ACC112 (cell line): ENCODE measurements around the gene ITGA3.

Experiments
- H2AFZ ChIP-seq: fragments of 200-600 bp; sonication (generic); one replicate; pipeline ENCODE4 v1.6.0; 2017; ENCODE audit warnings: antibody characterized with exemption, low read length; ENCODE audit not compliant: unreplicated experiment
- H3K27ac ChIP-seq: fragments of 200-600 bp; sonication (generic); 2 replicates; pipeline ENCODE4 v1.5.1; 2014; ENCODE audit warnings: low read depth, mild to moderate bottlenecking, antibody characterized with exemption, low read length, moderate library complexity
- H3K27me3 ChIP-seq: fragments of 200-600 bp; sonication (generic); 2 replicates; pipeline ENCODE4 v1.6.1; 2014; ENCODE audit warnings: mild to moderate bottlenecking, antibody characterized with exemption, low read length, moderate library complexity, mixed read lengths; ENCODE audit not compliant: insufficient read depth
- H3K36me3 ChIP-seq: fragments of 200-600 bp; sonication (generic); 2 replicates; pipeline ENCODE4 v1.6.1; 2016; ENCODE audit warnings: mild to moderate bottlenecking, antibody characterized with exemption, low read length, moderate library complexity, mixed read lengths; ENCODE audit not compliant: insufficient read depth
- H3K4me1 ChIP-seq: fragments of 200-600 bp; sonication (generic); one replicate; pipeline ENCODE4 v1.6.1; 2016; ENCODE audit warnings: low read length, mixed read lengths; ENCODE audit not compliant: insufficient read depth, unreplicated experiment, control insufficient read depth
- H3K4me3 ChIP-seq: fragments of 200-600 bp; sonication (generic); 2 replicates; pipeline ENCODE4 v1.5.1; 2014; ENCODE audit warnings: mild to moderate bottlenecking, low read depth, low read length
- H3K79me2 ChIP-seq: fragments of 200-600 bp; sonication (generic); one replicate; pipeline ENCODE4 v1.6.0; 2016; ENCODE audit warnings: low read length; ENCODE audit not compliant: control insufficient read depth, unreplicated experiment, insufficient read depth

Gene ITGA3

GRCh38 chr17:50052822-50053653 is 2.9 kb upstream of the ITGA3 start:
- H2AFZ ChIP-seq, result no peak overlapping the region

GRCh38 chr17:50053654-50053960 is 2.3 kb upstream of the ITGA3 start:
- H3K36me3 ChIP-seq, result peaks cover 11% of the 10 kb centered on the region; the same call in 1 of the 2 replicates
- H3K27me3 ChIP-seq, result no peaks in the 10 kb centered on the region
- H3K79me2 ChIP-seq, result peaks cover 50% of the 10 kb centered on the region
- peak overlapping the region; percentile 83 for H3K27ac ChIP-seq
- H3K4me1 ChIP-seq, result peaks cover 74% of the 10 kb centered on the region
- H3K4me3 ChIP-seq, result 0 out of 2 replicates have a peak overlapping the region, but pooled peaks have one; percentile 6
- no peak overlapping the region for H2AFZ ChIP-seq

More at GRCh38 chr17:50052822-50053653, 2.9 kb upstream of the ITGA3 start:
- peaks cover 9% of the 10 kb centered on the region; the same call in 1 of the 2 replicates for H3K36me3 ChIP-seq
- H3K4me3 ChIP-seq, result 0 out of 2 replicates have a peak overlapping the region, but pooled peaks have one; percentile 6
- H3K27ac ChIP-seq, result peak overlapping the region; percentile 83
- peaks cover 74% of the 10 kb centered on the region for H3K4me1 ChIP-seq
- H3K27me3 ChIP-seq, result no peaks in the 10 kb centered on the region
- peaks cover 44% of the 10 kb centered on the region for H3K79me2 ChIP-seq

GRCh38 chr17:50055055-50055425 is 870 bp upstream of the ITGA3 start:
- H3K27me3 ChIP-seq, result no peaks in the 10 kb centered on the region
- H3K4me1 ChIP-seq, result peaks cover 74% of the 10 kb centered on the region
- peak overlapping the region; percentile 82 for H3K4me3 ChIP-seq
- peaks cover 11% of the 10 kb centered on the region; the same call in 1 of the 2 replicates for H3K36me3 ChIP-seq
- peaks cover 64% of the 10 kb centered on the region for H3K79me2 ChIP-seq
- peak overlapping the region; percentile 98 for H3K27ac ChIP-seq
- H2AFZ ChIP-seq, result peak overlapping the region; percentile 55

- Histone ChIP-seq H3K4me1 (peaks cover 74% of the 10 kb centered on the region), H3K27ac (peak overlapping the region; percentile 98), H3K36me3 (peaks cover 11% of the 10 kb centered on the region; the same call in 1 of the 2 replicates), H2AFZ (no peak overlapping the region), H3K4me3 (peak overlapping the region; percentile 82), H3K79me2 (peaks cover 78% of the 10 kb centered on the region), H3K27me3 (no peaks in the 10 kb centered on the region)
Observed at GRCh38 chr17:50056217-50056960, 479 bp downstream of the ITGA3 start.

GRCh38 chr17:50056961-50057330 is 1.0 kb downstream of the ITGA3 start:
- H3K27me3 ChIP-seq, result no peaks in the 10 kb centered on the region
- peak overlapping the region; percentile 98 for H3K27ac ChIP-seq
- H2AFZ ChIP-seq, result no peak overlapping the region
- H3K4me3 ChIP-seq, result peak overlapping the region; percentile 82
- peaks cover 80% of the 10 kb centered on the region for H3K79me2 ChIP-seq
- H3K36me3 ChIP-seq, result peaks cover 11% of the 10 kb centered on the region; the same call in 1 of the 2 replicates
- H3K4me1 ChIP-seq, result peaks cover 73% of the 10 kb centered on the region

GRCh38 chr17:50057521-50057991 is 1.6 kb downstream of the ITGA3 start:
- Histone ChIP-seq H3K36me3 (peaks cover 11% of the 10 kb centered on the region; the same call in 1 of the 2 replicates), H3K4me1 (peaks cover 73% of the 10 kb centered on the region), H3K4me3 (peak overlapping the region; percentile 82), H3K27ac (peak overlapping the region; percentile 98), H3K79me2 (peaks cover 80% of the 10 kb centered on the region), H3K27me3 (no peaks in the 10 kb centered on the region), H2AFZ (no peak overlapping the region)

- Histone ChIP-seq H3K79me2 (peaks cover 88% of the 10 kb centered on the region), H3K27me3 (no peaks in the 10 kb centered on the region), H2AFZ (no peak overlapping the region), H3K27ac (peak overlapping the region; percentile 98), H3K36me3 (peaks cover 11% of the 10 kb centered on the region; the same call in 1 of the 2 replicates), H3K4me1 (peaks cover 73% of the 10 kb centered on the region), H3K4me3 (peak overlapping the region; percentile 82)
Observed at GRCh38 chr17:50058296-50058953, 2.5 kb downstream of the ITGA3 start.

GRCh38 chr17:50059256-50059655 is 3.3 kb downstream of the ITGA3 start:
- Histone ChIP-seq H3K27me3 (no peaks in the 10 kb centered on the region), H3K27ac (peak overlapping the region; percentile 98), H3K4me3 (peak overlapping the region; percentile 82), H3K79me2 (peaks cover 85% of the 10 kb centered on the region), H2AFZ (no peak overlapping the region), H3K36me3 (peaks cover 11% of the 10 kb centered on the region; the same call in 1 of the 2 replicates), H3K4me1 (peaks cover 73% of the 10 kb centered on the region)

GRCh38 chr17:50059759-50060273 is 3.9 kb downstream of the ITGA3 start:
- peaks cover 11% of the 10 kb centered on the region; the same call in 1 of the 2 replicates for H3K36me3 ChIP-seq

More at GRCh38 chr17:50059759-50060273, 3.9 kb downstream of the ITGA3 start:
- Histone ChIP-seq H2AFZ (no peak overlapping the region), H3K4me1 (peaks cover 74% of the 10 kb centered on the region), H3K79me2 (peaks cover 79% of the 10 kb centered on the region), H3K27ac (peak overlapping the region; percentile 98), H3K4me3 (peak overlapping the region; percentile 82), H3K27me3 (no peaks in the 10 kb centered on the region)
